GM19455 (cell line): Measurements from ENCODE around the gene ATP13A3.

Experiments
- ATAC-seq: cut with Tn5 transposase; IDR thresholded peaks from one replicate; pipeline ENCODE4 v1.9.1; 2021; ENCODE audit not compliant: unreplicated experiment

ATP13A3 gene

DNA sequence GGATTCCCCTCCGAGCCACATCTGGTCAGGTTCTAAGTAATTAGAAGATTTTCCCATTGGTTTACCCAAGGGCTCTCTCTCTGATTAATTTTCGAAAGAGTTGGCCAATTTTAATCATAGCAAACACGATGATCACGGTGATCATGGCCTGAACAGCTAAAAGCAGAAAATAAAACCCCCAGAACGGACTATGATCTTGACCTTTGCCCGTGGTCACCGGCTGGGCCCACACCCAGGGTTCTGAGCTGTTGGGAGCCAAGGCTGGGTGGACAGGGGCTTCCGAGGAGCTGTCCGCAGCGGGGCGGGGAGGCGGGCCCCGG, 90.3 kb downstream of the ATP13A3 start:
- no peak for ATAC-seq

DNA sequence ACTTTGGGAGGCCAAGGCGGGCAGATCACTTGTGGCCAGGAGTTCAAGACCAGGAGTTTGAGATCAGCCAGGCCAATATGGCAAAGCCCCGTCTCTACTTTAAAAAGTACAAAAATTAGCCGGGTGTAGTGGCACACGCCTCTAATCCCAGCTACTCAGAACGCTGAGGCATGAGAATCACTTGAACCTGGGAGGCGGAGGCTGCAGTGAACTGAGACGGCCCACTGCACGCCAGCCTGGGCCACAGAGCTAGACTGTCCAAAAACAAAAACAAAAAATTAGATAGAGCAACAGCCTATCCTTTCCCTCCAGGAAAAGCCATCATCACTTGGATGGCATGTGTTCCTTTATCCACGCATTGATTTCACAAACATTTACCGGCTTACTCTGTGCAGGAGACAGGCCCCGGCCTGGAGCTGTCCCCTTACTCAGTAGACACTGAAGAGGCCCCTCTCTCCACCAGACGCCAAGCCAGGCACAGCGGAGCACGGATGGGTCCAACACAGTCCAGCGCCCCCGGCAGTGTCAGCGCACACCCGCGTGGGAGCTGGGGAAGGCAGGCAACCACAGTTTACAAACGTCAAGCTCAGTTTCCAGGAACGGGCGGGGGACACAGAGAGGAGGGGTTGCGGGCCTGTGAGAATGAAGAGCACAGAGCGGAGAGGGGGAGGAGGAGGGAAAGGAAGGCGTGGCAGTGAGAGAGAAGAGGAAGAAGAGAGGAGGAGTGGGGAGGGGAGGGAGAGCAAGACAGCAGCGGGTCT, 90.8 kb downstream of the ATP13A3 start:
- ATAC-seq = no peak

DNA sequence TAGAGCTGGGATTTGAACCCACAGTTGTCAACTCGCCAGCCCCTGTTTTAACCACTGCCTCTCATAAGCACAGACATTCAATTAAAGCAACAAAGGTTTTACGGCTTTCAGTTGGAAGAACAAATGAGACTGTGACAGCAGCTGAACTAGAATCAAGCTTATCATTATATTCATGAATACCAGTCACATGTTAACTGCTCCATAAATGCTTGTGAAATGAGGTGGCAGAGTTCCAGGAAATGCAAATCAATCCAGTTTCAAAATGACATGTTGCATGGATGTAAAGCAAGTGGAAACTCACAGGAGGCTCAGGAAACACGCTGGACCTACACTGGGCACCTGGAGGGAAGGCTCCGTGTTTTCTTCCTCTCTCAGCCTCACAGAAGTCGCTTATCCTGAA, 91.6 kb downstream of the ATP13A3 start:
- no peak for ATAC-seq

DNA sequence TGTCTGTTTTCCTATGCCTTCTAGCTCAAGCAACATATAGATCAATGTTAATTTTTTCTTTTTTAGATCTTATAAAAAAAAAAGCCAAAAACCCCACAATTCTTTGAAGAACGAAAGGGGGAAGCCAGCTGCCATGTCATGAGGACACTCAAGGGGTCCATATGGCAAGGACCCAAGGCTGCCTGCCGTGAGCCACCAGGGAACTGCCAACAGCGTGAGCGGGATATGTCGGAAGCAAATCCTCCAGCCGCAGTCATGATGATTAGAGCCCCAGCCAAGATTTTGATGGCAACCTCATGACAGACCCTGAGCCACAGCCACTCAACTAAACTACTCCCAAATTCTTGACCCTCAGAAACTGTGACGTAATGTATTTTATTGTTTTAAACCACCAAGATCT, 94.2 kb downstream of the ATP13A3 start:
- ATAC-seq = no peak

DNA sequence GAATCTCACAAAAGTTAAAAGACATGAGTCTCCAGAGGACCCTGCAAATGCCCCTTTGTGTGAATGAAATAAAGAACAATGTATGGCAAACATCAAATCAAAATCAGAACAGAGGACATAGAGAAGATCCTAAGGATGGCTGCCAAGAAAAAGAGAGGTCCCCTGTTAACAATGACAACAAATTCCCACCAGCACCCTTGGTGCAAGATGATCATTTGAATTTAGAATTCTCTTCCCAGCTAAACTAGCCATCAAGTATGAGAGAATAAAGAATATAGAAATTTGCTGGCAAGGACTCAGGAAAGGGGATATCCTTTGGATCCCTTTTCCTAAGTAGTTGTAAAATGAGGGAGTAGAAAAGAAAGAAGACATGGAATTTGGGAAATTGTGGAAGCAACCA, 96.0 kb downstream of the ATP13A3 start:
- ATAC-seq = no peak

DNA sequence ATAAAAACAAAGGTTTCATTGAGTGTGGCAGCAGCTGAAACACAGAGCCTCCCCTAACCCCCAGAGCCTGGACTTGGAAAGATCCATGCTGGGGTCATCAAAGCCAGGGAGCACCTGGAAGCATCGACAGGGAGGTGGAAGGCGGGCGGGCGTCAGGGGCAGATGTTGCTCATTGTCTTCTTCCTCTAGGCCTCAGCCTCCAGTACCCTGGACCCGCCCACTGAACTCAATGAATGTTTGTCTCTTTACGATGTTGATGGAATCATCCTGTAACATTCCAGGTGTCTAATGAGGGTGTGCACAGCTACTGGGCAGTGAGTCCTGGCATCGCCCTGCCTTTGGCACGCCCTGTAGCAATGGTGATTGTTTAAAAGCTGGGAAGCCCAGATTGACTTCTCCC, 97.5 kb downstream of the ATP13A3 start:
- no peak for ATAC-seq

DNA sequence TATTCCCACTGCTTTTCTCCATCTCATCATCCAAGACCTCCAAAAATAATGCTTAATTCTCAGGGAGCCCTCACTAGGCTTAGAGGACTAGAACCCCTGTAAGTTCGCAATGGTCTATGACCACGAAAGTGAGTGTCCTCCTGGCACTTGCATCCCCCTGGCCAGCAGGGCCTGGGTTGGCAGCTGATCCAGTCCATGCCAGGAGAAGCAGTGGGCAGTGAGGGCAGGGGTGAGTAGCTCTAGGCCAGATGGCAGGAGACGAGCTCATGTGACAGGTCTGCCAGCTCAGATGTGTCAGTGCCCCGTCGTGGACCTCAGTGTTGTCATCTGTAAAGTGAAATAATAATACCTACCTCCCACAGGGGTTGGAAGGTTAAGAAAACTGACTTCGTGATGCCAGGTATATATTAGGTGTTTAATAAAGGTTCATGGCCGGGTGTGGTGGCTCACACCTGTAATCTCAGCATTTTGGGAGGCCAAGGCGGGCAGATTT, 98.8 kb downstream of the ATP13A3 start:
- ATAC-seq = no peak

DNA sequence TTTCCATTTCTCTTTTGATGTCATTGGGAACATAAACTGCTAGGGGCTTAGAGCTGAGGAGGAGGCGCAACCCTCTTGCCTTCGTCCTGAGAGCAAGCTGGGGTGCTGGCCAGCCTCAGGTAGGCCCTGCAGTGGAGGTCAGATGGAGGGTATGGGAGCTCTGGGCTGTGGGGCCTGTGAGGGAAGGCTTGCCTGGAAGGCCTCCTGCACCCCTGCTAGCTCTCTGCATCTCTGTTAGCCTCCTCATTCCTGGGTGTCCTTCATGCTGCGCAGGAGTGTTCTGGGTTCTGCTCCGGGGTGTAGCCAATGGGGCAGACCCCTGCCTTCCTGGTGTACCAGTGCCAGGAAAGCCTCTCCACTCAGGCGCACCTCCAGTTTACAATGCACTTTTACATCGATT, 99.5 kb downstream of the ATP13A3 start:
- no peak for ATAC-seq

DNA sequence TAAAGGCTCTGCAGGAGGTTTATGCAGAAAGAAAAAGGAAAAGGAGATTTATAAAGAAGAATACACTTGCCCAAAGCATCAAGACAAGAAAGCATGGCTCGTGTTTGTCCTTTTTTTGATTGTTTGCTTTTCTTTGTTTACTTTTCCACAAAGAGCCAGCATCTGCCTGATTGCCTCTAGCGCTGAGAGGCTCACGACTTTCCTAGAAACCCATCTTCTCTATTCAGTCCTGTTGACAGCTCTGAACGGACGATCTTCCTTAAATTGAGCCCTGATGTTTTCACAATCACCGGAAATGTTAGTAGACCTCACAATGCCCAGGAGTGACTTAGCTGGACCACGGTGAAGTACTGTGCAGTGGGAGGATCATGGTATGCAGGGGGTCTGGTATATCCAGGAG, 100.2 kb downstream of the ATP13A3 start:
- no peak for ATAC-seq

DNA sequence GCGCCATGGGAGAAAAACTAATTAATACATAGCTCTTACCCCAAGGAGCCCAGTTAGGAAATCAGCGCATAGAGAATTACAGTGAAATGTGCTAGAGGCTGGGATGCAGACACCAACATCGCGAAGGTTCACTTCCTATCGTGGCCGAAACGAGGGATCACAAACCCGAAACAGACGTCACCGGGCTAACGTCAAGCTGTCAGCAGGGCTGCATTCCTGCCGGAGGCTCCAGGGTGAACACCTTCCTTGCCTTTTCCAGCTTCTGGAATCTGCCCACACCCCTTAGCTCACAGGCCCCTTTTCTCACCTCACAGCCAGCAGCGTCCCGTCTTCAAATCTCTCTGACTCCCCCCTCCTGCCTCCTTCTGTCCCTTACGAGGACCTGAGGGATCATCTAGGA, 100.7 kb downstream of the ATP13A3 start:
- ATAC-seq = no peak

DNA sequence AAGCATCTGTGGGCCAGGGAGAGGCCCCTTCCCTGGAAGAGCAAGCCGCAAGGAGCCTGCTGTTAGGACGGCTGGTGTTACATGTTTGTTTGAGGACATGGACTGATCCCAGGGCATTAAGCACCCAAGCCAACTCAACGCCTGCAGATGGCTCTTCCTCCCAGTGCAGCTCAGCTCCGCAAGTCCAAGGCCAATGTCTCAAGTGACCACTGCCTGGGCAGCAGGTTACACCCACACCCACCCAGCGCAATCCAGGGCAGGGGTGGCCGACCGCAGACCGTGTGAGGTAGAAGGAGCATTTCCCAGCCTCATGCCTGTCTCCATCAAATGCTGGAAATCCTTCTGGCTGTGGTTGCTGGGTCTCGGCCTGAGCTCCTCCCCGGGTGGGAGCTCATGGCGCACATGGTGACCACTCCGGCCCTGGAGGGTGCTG, 102.2 kb downstream of the ATP13A3 start:
- no peak for ATAC-seq

DNA sequence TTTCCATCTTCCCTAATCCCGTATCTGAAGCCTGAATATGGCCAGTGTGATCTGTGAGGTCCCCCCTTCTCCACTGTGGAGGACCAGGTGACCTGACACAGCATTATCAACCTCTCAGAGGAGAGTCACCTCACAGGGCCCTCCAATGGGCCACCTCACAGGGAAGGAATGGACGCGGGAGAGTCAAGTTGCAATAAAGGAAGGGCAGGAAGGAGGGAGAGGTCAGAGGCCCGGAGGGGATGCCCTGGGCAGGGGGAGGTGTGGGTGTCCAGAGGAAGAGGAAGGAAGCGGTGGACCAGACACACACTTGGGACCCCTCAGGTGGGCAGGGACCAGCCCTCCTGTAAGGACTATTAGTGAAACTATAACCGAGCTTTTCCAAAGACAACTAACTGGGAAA, 102.6 kb downstream of the ATP13A3 start:
- no peak for ATAC-seq

DNA sequence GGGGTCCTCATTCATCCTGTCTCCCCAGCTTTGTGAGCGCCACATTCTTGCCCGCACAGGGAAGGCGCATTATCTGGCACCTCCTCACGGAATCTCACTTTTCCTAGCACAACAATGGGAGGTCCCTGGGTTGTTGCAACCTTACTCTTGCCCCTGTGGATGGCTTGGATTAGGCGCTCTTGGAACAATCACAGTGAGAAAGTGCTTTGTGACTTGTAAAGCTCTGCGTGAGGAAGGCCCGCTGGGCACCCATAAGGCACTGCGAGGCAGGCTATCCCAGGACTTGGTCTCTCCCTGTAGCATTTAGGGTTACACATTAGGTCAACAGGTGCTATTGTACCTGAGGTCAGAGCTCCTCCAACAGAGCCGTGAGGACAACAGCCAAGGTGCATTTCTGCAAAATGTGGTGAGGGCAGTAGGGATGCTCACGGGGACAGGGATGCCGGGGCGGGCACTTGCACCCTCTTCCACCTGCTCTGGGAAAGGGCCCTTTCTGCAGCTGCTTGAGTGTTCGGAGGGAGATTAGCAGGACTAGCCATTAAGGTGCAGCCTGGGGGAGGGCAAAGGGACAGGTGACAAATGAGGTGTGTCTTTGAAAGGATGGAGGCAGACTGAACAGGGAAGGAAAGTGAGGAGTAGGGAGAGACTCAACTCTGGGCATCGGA, 103.4 kb downstream of the ATP13A3 start:
- no peak for ATAC-seq

DNA sequence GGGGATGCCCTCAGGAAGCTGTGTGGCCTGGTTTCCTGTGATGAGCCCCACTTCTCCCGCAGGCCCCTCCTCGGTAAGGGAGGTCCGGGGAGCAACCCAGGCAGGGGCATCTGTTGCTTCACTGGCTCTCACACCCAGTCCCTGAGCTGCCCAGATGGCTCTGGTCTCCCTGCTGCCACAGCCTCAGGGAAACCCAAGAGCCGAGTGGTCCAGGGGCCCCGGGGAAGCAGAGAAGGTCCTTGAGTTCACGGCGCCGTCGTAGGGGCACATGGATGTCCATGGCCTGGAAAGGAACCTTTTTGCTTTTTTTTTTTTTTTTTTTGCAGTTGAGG, 103.9 kb downstream of the ATP13A3 start:
- no peak for ATAC-seq

DNA sequence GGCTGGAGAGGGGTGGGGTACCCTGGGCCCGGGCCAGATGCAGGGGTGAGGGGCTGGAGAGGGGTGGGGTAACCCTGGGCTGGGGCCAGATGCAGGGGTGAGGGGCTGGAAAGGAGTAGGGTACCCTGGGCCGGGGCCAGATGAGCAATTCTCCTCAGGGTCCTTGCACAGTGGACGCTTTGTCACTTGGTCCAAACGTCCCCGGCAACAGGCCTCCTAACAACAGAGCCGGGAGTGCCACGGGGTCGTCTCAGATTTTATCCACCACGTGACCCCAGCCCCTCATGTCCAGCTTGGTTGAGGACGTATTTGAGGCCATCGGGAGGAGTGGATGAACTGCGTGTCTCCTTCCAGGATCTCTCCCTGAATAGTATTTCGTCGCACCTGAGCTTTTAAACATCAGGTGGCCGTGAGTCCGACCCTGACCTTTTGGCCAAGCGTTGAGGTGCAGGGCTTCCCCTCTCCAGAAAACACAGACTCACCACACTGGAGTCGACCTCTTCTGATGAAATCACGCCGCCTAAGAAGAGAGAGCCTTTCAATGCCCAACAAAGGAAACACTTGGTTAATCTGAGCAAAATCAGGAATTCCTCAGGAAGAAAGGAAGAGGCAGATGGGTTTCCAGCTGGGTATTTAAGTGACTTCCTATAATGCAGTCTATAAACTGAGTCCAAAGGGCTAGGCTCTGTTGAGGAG, 104.5 kb downstream of the ATP13A3 start:
- ATAC-seq = no peak

DNA sequence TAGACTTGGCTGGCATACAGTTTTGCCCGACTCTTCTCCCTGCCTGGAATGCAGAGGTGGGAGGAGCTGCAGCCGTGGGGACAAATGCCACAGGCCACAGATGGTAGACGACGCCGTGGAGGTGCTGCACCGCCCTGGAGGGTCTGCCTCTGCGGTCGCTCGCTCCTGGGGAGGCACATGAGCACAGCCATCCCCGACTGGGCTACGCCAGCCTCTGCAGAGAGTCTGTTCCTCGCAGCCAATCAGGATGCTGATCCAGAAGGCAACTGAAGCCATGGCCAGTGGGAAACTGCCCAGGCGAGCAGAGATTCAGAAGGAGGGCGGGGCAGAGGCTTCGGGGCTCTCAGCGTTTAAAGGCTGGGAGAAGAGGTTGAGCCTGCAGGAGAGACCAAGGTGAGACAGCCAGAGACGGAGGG, 105.3 kb downstream of the ATP13A3 start:
- no peak for ATAC-seq

DNA sequence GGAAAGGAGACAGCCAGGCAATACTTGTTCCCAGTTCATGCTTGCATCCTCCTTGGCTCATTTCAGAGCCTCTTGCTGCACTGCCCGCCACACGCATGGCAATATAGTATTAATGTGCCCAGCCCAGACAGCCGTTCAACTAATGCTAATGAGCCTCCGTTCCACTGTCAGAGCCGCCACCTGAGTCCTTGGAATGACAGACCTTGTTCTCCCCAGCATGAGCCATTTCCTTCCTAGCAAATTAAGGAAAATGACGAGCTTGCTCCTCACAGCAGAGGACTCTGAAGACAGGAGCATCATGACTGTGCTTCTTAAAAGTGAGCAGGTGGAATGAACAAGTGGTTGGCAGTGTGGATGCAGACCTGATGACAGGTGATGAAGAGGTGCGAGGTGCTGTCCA, 106.5 kb downstream of the ATP13A3 start:
- no peak for ATAC-seq

DNA sequence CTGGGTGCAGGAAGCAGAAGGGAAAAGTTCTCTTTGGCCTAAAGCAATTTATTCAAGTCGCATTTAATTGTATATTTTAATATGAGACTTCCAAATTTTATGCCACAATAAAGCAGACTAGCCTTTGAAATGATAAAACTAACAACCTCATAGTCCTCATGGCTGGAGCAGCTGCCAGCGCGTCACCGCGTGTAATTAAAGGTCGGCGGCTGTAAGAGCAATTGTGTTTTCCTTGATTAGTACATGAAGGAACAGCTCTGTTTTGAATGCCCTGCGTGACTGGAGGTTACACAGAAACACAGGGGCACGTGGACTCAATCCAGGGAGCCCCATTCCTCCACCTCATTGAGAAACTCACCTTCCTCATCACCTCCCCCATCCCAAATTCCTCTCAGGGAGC, 107.2 kb downstream of the ATP13A3 start:
- no peak for ATAC-seq

DNA sequence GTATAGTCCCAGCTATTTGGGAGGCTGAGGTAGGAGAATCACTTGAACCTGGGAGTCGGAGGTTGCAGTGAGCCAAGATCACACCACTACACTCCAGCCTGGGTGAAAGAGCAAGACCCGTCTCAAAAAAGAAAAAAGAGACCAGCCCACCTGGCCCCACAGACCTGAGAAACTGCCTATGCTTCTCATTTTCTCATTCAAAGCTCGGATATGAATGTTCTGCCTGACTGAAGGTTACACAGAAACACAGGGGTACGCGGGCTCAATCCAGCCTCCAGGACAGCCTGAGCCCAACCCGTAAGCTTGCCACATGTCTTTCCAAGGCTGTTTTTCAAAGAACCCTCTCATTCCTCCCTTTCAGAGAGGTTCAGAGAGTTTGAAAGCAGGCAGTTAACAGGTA, 107.6 kb downstream of the ATP13A3 start:
- no peak for ATAC-seq

DNA sequence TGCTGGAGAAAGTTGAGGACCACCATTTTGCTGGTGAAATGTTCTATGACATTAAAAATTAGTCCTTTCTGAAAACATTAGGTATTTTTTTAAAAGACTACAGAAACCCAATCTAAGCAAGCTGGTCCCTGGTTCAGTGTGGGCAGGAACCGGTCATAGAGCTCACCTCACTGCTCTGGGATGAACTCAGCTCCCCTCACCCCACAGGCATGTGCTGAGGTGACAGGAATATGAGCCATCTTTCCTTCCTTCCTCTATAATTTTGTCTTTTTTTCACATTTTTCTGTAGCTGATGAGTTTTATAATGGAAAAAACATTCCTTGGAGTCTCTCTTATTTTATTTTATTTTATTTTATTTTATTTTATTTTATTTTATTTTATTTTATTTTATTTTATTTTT, 109.1 kb downstream of the ATP13A3 start:
- ATAC-seq = no peak

DNA sequence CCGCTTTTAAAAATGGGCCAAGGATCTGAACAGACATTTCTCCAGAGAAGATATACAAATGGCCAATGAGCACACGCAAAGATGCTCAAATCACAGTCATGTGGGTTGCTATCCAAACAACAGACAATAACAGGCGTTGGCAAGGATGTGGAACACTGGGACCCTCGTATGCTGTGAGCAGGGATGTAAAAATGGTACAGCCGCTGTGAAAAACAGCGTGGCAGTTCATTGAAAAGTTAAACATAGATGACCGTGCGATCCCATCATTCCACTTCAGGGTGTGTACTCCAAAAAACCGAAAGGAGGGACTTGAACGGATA, 110.6 kb downstream of the ATP13A3 start:
- ATAC-seq = no peak

DNA sequence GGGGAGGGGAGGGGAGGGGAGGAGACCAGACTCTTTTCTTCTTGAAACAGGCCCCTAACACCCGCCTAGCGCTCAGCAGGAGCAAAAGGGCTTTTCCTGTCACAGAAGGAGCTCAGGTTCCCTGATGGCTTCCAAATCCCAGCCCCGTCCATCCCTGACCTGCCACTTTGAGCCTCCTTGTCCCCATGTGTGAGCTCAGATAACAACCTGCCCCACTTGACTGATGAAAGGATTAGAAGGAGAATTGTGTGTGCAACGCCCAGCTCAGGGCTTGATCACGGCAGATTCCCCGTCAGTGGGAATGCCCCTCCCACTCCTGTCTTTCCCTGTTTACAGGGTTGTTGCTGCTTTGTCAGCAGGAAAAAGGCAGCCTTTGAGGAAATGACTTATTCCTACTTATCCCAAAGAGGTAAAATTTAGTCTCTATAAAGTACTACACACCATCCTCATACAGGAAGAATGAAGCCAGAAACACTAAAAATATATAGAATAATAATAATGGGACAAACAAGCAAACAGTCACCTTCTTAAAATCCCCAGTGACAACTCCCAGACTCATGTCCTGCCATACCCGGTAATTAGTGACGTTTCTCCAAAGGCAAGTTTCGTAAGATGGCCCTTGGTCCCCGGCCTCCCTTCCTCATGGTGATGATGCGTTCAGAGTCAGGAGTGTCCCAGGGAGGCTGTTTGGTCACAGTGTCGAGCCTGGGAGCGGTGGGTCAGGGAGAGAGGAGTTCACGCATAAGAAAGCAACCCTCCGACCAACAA, 111.1 kb downstream of the ATP13A3 start:
- no peak for ATAC-seq
